Tibial nerve (tissue), 4 donors: ENCODE results near the gene LMO4.

Source experiments
- CTCF ChIP-seq, 5 experiments: fragments of 200-600 bp in 3 of 5; fragments of 450-650 bp in 2 of 5; sonication (generic) in 3 of 5; IDR thresholded peaks; one replicate each; pipeline ENCODE4 v1.5.1; 2016 to 2019; ENCODE audit warnings: antibody characterized with exemption in 5 of 5, mild to moderate bottlenecking in 3 of 5, moderate library complexity in 2 of 5
- EP300 ChIP-seq, 2 donors: sonication (generic); formaldehyde crosslinking; IDR thresholded peaks; one replicate each; pipeline ENCODE4 v1.6.1; 2017; ENCODE audit warnings: antibody characterized with exemption in 2 of 2, mild to moderate bottlenecking in 1 of 2

- TF ChIP-seq CTCF (IDR thresholded peaks at IDR 0.05): no peak
- no peak for TF ChIP-seq EP300 (IDR thresholded peaks at IDR 0.05)
Measured at GRCh38 chr1:87294633-87295032, 34.0 kb upstream of the LMO4 start.
